ENCODE results near the gene POLA1.

The POLA1 gene

DNA sequence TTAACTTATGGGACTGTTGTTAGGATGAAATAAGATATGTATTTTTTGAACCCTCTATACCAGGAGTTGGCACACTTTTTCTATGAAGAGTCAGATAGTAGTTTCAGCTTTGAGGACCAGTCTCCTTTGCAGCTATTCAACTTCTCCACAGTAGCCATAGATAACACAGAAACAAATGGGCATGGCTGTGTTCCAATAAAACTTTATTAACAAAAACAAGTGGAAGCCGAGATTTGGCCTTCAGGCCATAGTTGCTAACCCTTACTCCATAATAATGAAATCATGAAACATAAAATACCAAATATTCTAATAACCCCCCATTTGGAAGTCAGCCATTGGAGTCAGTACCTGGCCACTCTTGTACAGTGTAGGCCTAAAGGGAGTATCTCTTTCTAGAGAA lies 291.4 kb downstream of the POLA1 start:
- DNase-seq (ENCODE audit: low read depth) = no peak

DNA sequence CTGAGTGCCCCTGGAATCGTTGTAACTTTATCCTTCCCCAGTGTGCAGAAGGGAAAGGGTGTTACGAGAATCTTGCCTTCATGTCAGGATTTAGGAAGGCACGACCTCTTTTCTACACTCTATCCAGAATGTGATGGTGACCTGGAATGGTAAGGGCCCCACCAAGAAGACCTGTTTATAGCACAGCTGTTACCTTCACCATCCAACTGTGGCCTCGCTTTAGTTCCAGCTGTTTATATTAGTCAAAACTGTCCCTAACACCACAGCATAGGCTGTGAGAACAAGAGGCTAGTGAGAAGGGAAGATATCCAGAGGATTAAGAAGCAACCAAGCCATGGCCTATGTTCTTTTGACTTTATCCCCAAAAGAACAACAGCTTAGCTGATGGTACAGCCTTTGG lies 294.0 kb downstream of the POLA1 start:
- DNase-seq (ENCODE audit: low read depth) = no peak

DNA sequence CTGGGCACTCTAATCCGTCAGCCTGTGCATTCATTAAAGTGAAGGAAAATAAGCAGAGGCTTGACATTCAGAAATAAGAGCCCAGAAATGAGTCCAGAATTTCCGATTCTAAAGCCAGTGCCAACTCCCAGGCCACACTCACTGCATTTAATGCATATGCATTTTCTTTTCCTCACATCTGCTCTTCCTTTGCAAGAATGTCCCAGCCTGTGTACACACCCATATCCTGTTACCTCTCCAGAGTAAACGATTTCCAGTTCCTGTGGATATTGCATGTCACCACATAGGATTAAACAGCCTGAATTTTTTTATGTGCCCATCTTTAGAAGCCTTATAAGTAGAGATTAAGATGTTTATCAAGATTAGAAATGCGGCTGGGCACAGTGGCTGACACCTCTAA lies 294.6 kb downstream of the POLA1 start:
- DNase-seq (ENCODE audit: low read depth) = no peak

DNA sequence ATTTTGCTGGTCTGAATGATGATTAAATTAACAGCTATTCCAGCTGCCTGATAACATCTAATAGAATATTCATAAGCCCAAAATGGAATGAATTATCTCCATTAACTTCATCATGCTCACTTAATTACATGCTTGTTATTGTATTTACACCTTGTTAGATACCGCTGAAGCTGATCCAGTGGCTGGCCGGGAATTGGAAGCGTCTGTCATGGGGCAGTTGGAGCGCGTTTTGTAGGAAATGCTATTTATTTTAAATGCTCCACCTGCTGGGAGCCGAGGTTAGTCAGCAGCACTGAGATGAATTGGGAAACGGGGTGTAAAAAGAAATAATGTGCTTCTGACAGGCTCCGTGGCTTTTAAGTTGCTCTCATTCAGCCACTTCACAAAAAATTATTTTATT lies 296.8 kb downstream of the POLA1 start:
- DNase-seq (ENCODE audit: low read depth) = no peak

DNA sequence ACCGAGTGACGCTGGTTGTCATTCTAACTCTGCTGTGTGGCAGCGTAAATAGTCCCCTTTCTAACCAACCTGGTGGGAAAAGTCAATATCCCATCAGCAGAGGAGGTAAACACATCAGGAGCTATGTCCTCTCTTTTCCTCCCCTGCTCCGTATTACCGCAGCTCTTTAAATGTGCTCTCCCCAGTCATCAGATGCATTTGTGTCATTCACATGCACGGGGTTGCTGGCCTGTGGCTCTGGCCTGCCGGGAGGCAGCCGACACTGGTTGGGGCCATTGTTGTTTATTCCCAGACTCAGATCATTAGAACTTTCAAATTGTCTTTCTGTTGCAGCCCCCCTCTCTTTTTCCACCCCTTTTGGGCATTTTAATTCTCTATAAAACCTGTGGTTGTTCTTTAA lies 300.2 kb downstream of the POLA1 start:
- no peak for DNase-seq (ENCODE audit: low read depth)

DNA sequence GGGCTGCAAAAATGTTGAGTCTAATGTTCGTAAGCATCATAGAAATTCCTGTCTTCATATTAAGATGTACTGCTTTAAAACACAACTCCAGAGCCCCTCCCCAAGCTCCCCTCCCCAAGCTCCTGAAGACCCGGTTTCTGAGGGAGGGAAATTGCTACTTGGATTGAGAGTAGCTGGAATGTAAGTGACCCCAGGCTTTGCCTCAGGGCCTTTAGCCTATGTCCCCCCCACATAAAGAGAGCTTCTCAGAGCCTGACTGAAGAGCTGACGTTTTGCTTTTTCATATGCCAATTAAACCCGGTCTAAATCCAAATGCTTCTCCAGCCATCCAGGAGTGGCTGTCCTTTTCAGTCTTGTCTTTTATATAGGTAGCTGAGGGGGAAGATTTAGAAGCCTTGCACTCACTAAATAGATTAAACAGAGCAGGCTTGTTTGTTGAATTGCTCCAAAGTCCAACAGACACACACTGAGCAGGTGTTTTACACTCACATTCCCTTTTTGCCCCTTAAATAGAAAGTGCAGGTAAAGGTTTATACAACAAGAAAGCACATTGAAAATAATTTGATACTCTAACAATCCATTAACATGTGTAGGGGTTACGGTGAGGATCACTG lies 302.5 kb downstream of the POLA1 start:
- no peak for DNase-seq (ENCODE audit: low read depth)

DNA sequence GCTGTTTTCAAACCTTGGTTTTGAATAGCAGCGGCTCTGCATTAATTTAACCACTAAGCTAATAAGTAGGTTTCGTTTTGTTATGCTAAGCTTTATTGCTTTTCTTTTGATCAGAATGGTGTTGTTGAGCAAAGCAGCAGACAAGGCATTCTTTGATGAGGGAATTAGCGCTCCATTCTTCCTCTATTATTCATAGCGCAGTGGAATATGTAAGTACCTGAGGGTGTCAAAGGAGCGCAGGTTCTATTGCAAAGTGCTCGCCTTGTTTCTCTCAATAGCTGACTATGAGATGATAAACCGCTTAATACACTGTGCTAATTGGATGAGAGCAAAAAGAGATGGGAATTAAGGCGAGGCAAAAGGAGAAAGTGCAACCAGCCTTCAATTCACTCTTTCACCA lies 305.8 kb downstream of the POLA1 start:
- DNase-seq (ENCODE audit: low read depth) = no peak

DNA sequence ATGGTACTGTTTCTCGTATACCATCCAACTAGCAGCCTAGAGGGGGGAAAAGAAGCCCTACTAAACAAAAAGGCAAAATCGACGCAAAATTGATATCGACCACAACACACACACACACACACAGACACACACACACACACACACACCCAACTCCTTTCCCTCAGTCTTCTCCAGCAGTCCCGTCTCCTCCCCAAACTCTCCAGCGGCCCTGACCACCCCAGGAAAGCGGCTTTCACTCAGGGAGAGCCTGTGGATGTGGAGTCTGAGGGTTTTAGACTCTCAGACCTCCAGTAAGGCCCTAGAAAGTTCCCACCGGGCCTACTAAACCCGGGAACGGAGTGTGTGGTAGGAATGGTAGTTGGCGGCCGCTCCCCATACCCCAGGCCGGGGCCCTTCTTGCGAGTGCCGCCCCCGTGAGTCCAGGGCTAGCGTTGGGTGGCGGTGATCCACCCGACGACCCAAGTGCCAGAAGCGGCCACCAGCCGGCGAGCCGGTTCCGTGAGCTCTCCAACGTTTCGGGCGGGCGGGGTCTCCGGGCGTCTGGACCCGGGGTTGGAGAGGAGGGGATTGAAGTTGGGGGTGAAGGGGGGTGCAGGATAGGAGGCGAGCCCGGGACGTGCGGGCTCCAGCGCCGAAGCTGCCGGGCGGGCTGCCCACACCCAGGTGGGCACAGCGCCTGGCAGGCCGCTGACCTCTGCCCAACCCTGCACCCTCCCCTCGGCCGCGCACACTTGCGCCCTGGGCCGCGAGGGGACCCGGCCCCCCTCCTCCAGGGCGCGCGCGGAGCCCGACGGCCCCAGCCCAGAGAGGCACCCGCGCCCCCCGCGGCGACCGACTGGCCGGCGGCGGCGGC lies 308.3 kb downstream of the POLA1 start:
- no peak for DNase-seq (ENCODE audit: low read depth)

DNA sequence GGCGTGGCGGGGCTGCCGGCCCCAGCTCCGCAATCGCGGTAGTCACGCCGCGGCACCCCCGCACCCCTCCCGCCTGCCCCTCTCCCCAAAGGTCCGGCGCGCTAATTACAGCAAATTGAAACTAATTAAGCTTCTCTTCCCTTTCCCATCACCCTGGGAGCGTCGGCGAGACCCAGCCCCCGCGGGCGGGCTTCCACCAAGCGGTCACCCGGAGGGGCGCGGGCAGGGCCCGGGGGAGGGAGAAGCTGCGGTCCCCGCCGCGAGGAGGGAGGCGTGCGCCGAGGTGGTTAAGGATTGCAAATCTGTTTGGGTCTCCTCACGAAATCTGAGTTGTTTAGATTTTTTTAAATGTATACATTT lies 308.9 kb downstream of the POLA1 start:
- DNase-seq (ENCODE audit: low read depth) = no peak

DNA sequence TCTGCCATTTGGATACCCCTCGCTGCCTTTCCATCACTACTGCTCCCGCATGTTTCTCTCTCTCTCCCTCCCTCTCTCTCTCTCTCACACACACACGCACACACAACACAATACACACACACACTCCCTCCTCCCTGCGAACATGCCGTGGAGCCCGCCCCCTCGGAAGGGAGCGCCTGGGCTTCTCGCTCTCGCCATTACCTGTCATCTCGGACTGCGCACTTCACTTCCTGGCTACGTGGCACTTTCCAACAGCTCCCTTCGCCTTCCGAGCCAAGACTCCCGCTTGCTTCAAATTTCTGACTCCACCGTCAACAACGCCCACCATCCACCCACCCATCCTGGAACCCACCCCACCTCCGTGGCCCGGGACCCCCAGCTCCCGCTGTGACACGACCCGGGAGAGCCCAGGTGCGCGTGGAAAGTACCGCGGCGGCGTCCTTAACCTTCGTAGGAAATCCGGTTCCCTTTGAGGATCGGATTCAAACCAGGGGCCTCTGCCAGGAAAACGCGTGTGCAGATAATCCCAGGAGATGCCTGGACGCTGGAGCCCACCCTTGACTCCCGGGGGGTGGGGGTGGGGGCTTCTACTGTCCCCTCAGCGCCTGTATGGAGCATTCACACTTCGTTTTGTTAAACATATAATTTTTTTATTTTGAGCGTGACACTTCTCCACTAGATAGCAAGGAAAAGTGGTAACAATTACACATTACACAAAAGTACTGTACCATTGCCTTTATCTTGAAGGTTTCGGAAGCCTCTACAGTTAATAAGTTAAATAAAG lies 309.5 kb downstream of the POLA1 start:
- DNase-seq (ENCODE audit: low read depth) = no peak

DNA sequence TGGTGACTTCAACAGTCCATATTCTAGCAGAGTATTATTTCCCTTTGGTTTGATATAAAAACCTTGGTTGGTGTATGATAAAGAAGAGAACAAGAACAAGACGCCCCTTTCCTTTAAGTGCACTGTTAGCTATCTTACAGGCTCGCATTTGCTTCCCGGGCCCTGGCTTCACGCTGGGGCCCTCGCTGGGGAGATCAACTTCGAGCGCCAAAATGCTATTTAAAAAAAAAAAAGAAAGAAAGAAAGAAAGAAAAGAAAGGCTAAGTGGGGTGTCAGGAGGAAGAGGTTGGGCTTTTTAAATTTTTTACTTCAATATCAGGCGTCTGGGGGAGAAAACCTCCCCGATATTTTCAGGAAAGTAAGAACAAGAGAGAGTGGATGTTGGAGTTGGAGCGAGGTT lies 310.3 kb downstream of the POLA1 start:
- DNase-seq (ENCODE audit: low read depth) = no peak

DNA sequence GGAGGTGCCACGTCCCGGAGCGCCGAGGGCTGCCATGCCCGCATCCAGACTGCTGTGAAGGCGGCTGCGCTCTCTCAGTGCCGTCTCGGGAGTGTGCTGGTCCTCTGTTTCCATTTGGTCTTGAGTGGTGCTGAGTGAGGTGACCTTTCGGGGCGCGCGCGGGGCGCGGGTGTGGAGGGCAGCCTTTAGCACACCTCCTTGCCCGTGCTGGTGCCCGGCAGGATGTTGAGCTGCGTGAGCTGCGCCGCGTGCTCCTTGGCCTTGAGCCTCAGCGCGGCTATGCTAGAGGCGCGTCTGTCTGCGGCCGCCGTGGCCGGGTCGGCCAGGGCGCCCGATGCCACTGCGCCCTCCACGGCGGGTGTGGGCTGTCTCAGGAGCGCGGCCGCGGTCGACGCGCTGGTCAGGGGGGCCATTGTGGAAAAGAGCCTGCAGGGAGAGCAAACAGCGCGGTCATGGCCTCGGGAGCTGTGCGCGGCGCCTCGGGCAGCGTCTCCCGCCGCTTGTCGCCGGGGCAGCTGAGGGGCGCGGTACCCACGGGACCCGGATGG lies 310.8 kb downstream of the POLA1 start:
- no peak for DNase-seq (ENCODE audit: low read depth)

DNA sequence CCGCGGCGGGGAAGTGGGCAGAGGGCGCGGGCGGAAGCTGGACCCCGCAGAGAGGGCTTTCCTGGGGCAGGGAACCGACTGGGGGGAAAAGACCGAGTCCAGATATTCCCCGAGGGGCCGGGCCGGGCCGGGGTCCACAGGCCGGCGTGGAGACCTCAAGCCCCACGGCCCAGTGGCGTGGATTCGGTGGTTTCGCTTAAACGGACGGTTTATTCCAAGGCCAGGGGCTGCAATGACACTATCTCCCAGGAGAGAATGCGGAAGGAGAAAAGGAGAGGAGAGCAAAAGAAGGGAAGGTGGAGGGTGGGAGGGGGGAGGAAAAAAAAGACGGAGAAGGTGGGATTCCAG lies 311.3 kb downstream of the POLA1 start:
- no peak for DNase-seq (ENCODE audit: low read depth)

DNA sequence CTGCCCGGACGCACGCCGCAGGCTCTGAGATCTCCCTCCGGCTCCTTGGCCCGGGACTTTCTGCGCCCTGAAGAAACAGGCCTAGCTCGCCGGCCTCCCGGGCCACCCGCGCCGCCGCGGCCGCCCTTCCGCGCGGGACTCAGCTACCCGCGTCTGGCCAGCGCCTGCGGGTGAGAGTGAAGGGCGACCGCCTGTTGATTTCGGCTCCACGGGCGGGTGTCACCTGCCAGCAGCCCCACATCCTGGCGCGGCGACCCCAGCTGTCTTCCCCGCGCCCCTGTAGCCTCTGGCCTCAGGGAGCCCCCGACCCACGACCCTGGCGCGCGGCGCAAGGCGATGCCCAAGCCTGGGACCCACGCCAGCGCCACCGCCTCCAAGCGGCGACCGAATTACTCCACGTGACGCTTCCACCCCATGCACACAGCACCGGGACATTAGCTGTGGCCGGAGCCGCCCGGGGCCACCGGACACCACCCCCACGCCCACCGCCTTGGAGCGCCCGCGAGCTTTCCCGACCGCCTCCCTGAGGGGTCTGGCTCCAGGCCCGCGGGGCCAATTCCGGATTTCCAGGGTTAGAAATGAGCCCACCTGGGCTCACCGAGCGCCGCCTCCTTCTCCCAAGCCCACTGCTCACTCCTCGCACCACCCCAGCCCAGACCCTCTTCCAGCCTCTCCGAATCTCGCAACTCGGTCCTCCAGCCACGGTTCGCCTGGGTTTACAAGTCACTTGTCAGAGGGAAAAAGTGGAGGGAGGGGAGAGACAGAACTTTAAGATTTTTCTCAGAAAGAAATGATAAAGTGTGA lies 311.9 kb downstream of the POLA1 start:
- no peak for DNase-seq (ENCODE audit: low read depth)

DNA sequence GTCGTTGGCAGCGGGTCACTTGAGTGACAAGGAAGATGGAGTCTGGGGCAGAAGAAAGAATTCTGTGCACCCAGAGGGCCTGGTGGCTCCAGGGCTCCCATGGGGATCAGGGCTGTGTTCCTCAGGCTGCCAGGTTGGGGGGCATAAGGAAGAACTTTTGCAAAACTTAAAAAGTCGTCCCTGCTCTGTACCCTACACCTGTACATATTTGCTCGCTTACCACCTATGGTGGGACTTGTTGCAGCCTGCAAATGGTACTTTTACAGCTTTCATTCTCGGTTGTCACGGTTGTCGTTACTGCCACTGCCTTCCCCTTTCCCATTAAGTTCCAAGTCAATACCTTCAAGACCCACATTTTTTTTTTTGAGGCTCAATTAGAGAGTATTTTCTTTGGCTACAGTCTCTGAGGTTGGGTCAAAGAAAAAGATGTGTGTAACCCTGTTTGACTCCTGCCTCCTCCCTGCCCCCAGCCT lies 312.9 kb downstream of the POLA1 start:
- no peak for DNase-seq (ENCODE audit: low read depth)

DNA sequence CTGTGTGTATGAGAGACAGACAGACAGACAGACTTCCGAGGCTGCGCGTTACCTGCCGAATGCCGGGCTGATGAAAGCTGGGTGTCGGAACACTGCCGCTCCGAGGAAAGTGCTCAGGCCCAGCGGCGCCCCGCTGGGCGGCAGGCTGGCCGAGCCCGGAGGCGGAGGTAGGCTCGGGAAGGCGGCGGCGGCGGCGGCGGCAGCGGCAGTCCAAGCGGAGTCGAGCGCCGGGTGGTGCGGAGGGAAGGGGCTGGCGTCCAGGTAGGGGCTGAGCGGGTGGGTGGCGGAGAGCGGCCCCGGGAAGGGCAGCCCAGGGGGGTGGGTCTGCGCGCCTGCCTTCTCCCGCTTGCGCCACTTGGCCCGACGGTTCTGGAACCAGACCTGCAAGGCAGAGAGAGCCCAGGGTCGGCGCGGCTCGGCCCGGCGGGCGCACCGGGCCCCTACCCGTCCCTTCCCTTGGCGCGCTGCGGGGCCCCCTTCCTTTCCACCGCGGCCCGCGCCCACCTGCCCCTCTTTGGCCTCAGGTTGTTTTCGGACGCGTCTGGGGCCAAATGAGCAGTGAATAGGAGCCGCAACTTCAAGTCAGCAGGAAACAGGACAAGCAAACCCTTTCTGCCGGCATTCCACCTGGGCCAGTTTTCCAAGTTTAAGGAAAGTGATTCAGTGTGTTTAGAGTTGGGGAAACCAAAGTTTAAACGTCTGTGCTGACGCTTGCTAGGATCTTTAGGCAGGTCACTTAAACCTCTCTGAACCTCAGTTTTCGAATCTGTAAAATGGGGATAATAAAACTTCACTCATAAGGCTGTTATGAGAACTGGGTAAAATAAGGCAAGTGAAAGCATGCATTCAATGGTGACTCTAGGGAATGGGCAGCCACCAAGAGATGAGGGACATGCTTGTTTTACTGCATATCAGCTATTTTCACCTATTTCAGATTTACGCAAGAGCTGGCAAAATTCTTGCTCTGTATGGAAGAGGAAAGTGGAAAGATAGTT lies 313.6 kb downstream of the POLA1 start:
- DNase-seq (ENCODE audit: low read depth) = no peak

DNA sequence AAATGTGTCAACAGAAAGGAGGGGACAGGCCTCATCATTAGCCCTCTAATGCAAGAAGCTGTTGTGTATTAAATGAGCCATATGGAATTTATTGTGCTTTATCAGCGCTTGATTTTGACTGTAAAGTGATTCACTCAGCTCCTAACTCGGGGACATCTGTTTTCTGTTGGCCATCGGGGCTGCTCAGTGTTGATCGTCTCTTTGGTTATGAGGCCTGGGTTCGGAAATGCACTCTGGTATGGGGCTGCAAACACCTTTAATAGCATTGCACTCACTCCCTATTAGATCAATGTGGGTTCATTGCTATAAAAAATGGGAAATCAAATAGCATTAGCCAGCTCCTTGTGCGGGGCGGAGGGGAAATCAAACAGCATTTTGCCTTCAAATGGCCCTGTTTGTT lies 315.7 kb downstream of the POLA1 start:
- DNase-seq (ENCODE audit: low read depth) = no peak

DNA sequence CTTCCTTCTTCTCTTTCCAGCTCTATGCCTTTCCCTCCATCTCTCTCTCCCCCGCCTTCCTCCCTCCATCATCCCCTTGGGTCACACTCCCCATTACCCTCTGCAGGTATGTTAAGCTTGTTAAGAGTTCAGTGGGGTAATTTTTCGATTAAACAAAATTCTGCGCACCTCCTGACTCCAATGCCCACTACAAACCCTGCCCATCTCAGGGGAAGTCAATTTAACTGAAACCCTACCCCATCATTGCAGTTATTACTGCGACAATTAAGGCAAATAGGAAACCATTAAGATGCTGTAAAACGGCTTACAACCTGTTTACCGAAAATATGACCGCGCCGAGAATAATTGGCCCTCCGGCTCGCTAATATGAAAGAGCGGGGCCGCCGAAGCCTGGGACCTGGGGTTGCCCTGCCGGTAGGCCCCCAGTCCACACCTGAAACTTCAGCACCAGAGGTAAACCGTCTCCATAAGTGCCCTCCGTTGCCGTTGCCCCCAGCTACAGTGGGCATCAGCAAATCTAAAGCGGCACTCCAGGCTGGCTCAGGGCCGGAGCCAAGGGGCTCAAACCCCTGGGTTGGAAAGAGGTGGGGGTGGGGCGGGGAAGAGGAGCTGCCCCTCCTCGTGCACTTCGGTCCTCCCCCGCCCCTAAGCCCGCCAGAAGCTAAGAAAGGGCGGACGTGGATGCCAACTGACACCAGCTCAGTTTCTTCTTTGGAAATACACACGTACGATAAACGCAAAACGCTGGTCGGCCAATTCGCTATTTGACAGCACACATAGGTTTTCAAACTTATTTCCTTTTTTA lies 317.3 kb downstream of the POLA1 start:
- no peak for DNase-seq (ENCODE audit: low read depth)

DNA sequence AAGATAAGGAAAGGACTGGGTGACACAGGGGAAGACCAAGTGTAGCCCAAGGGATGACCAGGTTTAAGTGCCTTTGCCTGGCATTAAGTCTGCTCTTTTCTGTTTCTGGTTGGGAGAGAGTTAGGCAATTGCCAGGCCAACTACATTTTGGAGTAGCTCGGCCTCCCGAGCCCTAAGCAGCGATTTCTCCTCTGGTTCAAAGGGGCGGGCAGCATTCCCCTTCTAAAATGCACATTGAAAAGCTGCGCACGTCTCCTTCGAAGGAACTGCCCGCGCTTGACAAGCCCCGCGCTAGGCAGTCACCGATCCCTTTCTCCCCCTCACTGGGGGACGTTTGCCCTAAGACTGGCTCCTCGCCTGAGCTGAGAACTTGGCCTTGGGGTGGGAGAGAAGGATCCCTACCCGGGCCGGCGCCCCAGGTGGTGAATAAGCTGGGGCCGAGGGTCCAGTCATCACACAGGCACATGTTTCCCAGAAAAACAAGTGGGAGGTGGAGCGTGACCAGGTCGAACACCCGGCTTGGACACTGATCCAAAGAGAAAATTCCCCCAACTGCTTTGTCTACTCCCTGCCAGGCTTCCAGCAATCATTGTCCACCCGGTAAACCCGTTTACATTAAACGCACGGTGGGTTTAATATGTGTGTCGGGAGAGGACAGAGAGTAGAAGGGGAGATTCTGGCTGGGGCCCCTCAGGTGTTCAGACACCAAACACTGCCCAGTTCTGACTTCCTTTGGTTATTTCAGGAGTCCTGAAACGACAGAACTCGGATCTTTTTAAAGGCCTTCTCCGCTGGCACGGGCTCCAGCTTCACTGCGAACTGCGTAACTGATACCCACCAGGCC lies 318.1 kb downstream of the POLA1 start:
- no peak for DNase-seq (ENCODE audit: low read depth)
